Activated T-helper 17 cell treated with anti-CD3 and anti-CD28 coated beads, Interleukin-2, amount 50 U/mL, for 72 hours (primary cell): ENCODE data around the gene REV3L. TPM values are rescaled to one million over a fixed set of nuclear protein-coding genes. Genes with fewer than 3 reads are reported as not detected.
"Not testable (repeated sequence)": the region's sequence is repeated elsewhere in the genome, so short reads cannot be mapped to it uniquely, and the experiment has no call there.

Experiments used
- ATAC-seq: fragments of 150-1000 bp; cut with Tn5 transposase; replicated peaks from 2 replicates; pipeline ENCODE4 v1.10.0; 2021; ENCODE audit warnings: mild to moderate bottlenecking, moderate library complexity
- H3K27ac Mint-ChIP-seq: one replicate; pipeline ENCODE4 v1.8.0; 2022; ENCODE audit warnings: mixed read lengths
- H3K27me3 Mint-ChIP-seq: one replicate; pipeline ENCODE4 v1.8.0; 2022; ENCODE audit warnings: mixed read lengths
- H3K36me3 Mint-ChIP-seq: one replicate; pipeline ENCODE4 v1.8.0; 2022; ENCODE audit warnings: low read depth, mild to moderate bottlenecking, mixed read lengths
- H3K4me1 Mint-ChIP-seq: one replicate; pipeline ENCODE4 v1.8.0; 2022; ENCODE audit warnings: mixed read lengths
- H3K4me3 Mint-ChIP-seq: one replicate; pipeline ENCODE4 v1.8.0; 2022; ENCODE audit warnings: mild to moderate bottlenecking, mixed read lengths
- H3K9me3 Mint-ChIP-seq: one replicate; pipeline ENCODE4 v1.8.0; 2022; ENCODE audit warnings: mixed read lengths
- total RNA-seq, 2 donors: library from RNA; stranded (reverse); gene quantifications; one replicate each; pipeline ENCODE4 v1.2.3, GENCODE V29; 2022

The REV3L gene
- total RNA-seq: 10 to 100 TPM; 20.7 to 23.7 TPM

- Mint-ChIP-seq H3K4me3 (peak within 1 kb of the TSS; percentile 100), H3K9me3 (no peaks in the 10 kb centered on the region), H3K36me3 (peaks cover 37% of the 10 kb centered on the region), H3K27ac (peak within 1 kb of the TSS; percentile 99), H3K27me3 (no peaks in the 10 kb centered on the region), H3K4me1 (peaks cover 41% of the 10 kb centered on the region)
- ATAC-seq: peak; percentile 42
Measured at GRCh38 chr6:111482959-111483735, at the start of gene REV3L. REV3L (minus strand) TSS chr6:111483218; CDS start chr6:111482888, 330 bp downstream.

- H3K36me3 Mint-ChIP-seq: no peaks in the 10 kb centered on the region
- H3K4me1 Mint-ChIP-seq: peaks cover 11% of the 10 kb centered on the region
- no peak for ATAC-seq
- H3K27ac Mint-ChIP-seq: no peak overlapping the region
- H3K27me3 Mint-ChIP-seq: no peaks in the 10 kb centered on the region
- no peak overlapping the region for H3K4me3 Mint-ChIP-seq
- no peaks in the 10 kb centered on the region for H3K9me3 Mint-ChIP-seq
Measured at GRCh38 chr6:111531185-111531584, 48.2 kb upstream of the REV3L start.

GRCh38 chr6:111530667-111531066 is 47.6 kb upstream of the REV3L start:
- no peak for ATAC-seq
- no peaks in the 10 kb centered on the region for H3K36me3 Mint-ChIP-seq
- H3K27ac Mint-ChIP-seq: no peak overlapping the region
- H3K9me3 Mint-ChIP-seq: no peaks in the 10 kb centered on the region
- H3K27me3 Mint-ChIP-seq: no peaks in the 10 kb centered on the region
- H3K4me3 Mint-ChIP-seq: no peak overlapping the region
- H3K4me1 Mint-ChIP-seq: peaks cover 11% of the 10 kb centered on the region

- Mint-ChIP-seq H3K9me3 (no peaks in the 10 kb centered on the region), H3K36me3 (no peaks in the 10 kb centered on the region), H3K4me1 (peaks cover 11% of the 10 kb centered on the region), H3K27ac (no peak overlapping the region), H3K27me3 (no peaks in the 10 kb centered on the region), H3K4me3 (no peak overlapping the region)
- ATAC-seq: no peak
Measured at GRCh38 chr6:111530218-111530617, 47.2 kb upstream of the REV3L start.

GRCh38 chr6:111527367-111527766 is 44.3 kb upstream of the REV3L start:
- H3K4me3 Mint-ChIP-seq: no peak overlapping the region
- H3K27ac Mint-ChIP-seq: no peak overlapping the region
- H3K36me3 Mint-ChIP-seq: no peaks in the 10 kb centered on the region
- no peak for ATAC-seq
- H3K9me3 Mint-ChIP-seq: no peaks in the 10 kb centered on the region
- H3K4me1 Mint-ChIP-seq: peaks cover 5% of the 10 kb centered on the region
- H3K27me3 Mint-ChIP-seq: no peaks in the 10 kb centered on the region

- Mint-ChIP-seq H3K9me3 (no peaks in the 10 kb centered on the region), H3K27me3 (no peaks in the 10 kb centered on the region), H3K27ac (peak overlapping the region; percentile 42), H3K4me1 (peaks cover 12% of the 10 kb centered on the region), H3K4me3 (no peak overlapping the region), H3K36me3 (no peaks in the 10 kb centered on the region)
- ATAC-seq: peak; percentile 67
Measured at GRCh38 chr6:111524735-111525134, 41.7 kb upstream of the REV3L start.

- H3K4me3 Mint-ChIP-seq: no peak overlapping the region
- H3K27me3 Mint-ChIP-seq: no peaks in the 10 kb centered on the region
- peak overlapping the region; percentile 42 for H3K27ac Mint-ChIP-seq
- H3K4me1 Mint-ChIP-seq: peaks cover 12% of the 10 kb centered on the region
- ATAC-seq: no peak
- no peaks in the 10 kb centered on the region for H3K9me3 Mint-ChIP-seq
- H3K36me3 Mint-ChIP-seq: no peaks in the 10 kb centered on the region
Measured at GRCh38 chr6:111524252-111524651, 41.2 kb upstream of the REV3L start.

GRCh38 chr6:111523484-111524167 is 40.6 kb upstream of the REV3L start:
- H3K4me1 Mint-ChIP-seq: peaks cover 12% of the 10 kb centered on the region
- H3K4me3 Mint-ChIP-seq: no peak overlapping the region
- H3K9me3 Mint-ChIP-seq: no peaks in the 10 kb centered on the region
- no peak for ATAC-seq
- no peaks in the 10 kb centered on the region for H3K36me3 Mint-ChIP-seq
- H3K27ac Mint-ChIP-seq: peak overlapping the region; percentile 15
- no peaks in the 10 kb centered on the region for H3K27me3 Mint-ChIP-seq

- peak; percentile 55 for ATAC-seq
- H3K4me3 Mint-ChIP-seq: peak overlapping the region; percentile 0
- H3K27me3 Mint-ChIP-seq: no peaks in the 10 kb centered on the region
- peaks cover 20% of the 10 kb centered on the region for H3K4me1 Mint-ChIP-seq
- no peaks in the 10 kb centered on the region for H3K9me3 Mint-ChIP-seq
- H3K36me3 Mint-ChIP-seq: no peaks in the 10 kb centered on the region
- H3K27ac Mint-ChIP-seq: peak overlapping the region; percentile 15
Measured at GRCh38 chr6:111522393-111523020, 39.5 kb upstream of the REV3L start.

- no peaks in the 10 kb centered on the region for H3K27me3 Mint-ChIP-seq
- ATAC-seq: no peak
- H3K4me1 Mint-ChIP-seq: peaks cover 20% of the 10 kb centered on the region
- no peaks in the 10 kb centered on the region for H3K9me3 Mint-ChIP-seq
- no peak overlapping the region for H3K27ac Mint-ChIP-seq
- no peaks in the 10 kb centered on the region for H3K36me3 Mint-ChIP-seq
- H3K4me3 Mint-ChIP-seq: no peak overlapping the region
Measured at GRCh38 chr6:111521497-111522270, 38.7 kb upstream of the REV3L start.

- Mint-ChIP-seq H3K27ac (no peak overlapping the region), H3K9me3 (no peaks in the 10 kb centered on the region), H3K4me3 (no peak overlapping the region), H3K4me1 (peaks cover 20% of the 10 kb centered on the region), H3K27me3 (no peaks in the 10 kb centered on the region), H3K36me3 (no peaks in the 10 kb centered on the region)
- no peak for ATAC-seq
Measured at GRCh38 chr6:111520524-111520923, 37.5 kb upstream of the REV3L start.

- Mint-ChIP-seq H3K4me3 (no peak overlapping the region), H3K4me1 (peaks cover 20% of the 10 kb centered on the region), H3K27ac (no peak overlapping the region), H3K36me3 (no peaks in the 10 kb centered on the region), H3K27me3 (no peaks in the 10 kb centered on the region), H3K9me3 (no peaks in the 10 kb centered on the region)
- no peak for ATAC-seq
Measured at GRCh38 chr6:111517965-111518364, 34.9 kb upstream of the REV3L start.

- Mint-ChIP-seq H3K27ac (no peak overlapping the region), H3K4me1 (peaks cover 8% of the 10 kb centered on the region), H3K4me3 (no peak overlapping the region), H3K27me3 (no peaks in the 10 kb centered on the region), H3K36me3 (no peaks in the 10 kb centered on the region), H3K9me3 (no peaks in the 10 kb centered on the region)
- no peak for ATAC-seq
Measured at GRCh38 chr6:111515259-111515658, 32.2 kb upstream of the REV3L start.

GRCh38 chr6:111514531-111514930 is 31.5 kb upstream of the REV3L start:
- not testable (repeated sequence) for ATAC-seq, H3K36me3 Mint-ChIP-seq, H3K4me1 Mint-ChIP-seq, H3K27ac Mint-ChIP-seq, H3K27me3 Mint-ChIP-seq, H3K4me3 Mint-ChIP-seq, H3K9me3 Mint-ChIP-seq
